Trophoblast cell (in vitro differentiated cells and primary cell): ENCODE results near the gene BLVRA.
"Not testable (repeated sequence)": the region's sequence is repeated elsewhere in the genome, so short reads cannot be mapped to it uniquely, and the experiment has no call there.

Experiments
- DNase-seq, 2 donors: peaks; one replicate each; pipeline ENCODE4 v3.0.0-alpha.2; 2016
- H2AFZ ChIP-seq: 2 replicates; pipeline ENCODE4 v1.6.1; 2013; ENCODE audit warnings: low read length, moderate library complexity, mild to moderate bottlenecking; ENCODE audit not compliant: insufficient read depth, poor library complexity
- H2AK5ac ChIP-seq: 2 replicates; pipeline ENCODE4 v1.6.1; 2013; ENCODE audit warnings: mild to moderate bottlenecking, low read length
- H2BK120ac ChIP-seq: 2 replicates; pipeline ENCODE4 v1.6.1; 2013; ENCODE audit warnings: low read length, mild to moderate bottlenecking, moderate library complexity; ENCODE audit not compliant: insufficient read depth, poor library complexity
- H2BK12ac ChIP-seq: 2 replicates; pipeline ENCODE4 v1.6.1; 2013; ENCODE audit warnings: mild to moderate bottlenecking, low read length, moderate library complexity
- H2BK5ac ChIP-seq: 2 replicates; pipeline ENCODE4 v1.6.1; 2013; ENCODE audit warnings: low read length, low read depth, moderate library complexity, mild to moderate bottlenecking; ENCODE audit not compliant: poor library complexity
- H3K14ac ChIP-seq: 2 replicates; pipeline ENCODE4 v1.6.1; 2013; ENCODE audit warnings: mild to moderate bottlenecking, low read length
- H3K18ac ChIP-seq: 2 replicates; pipeline ENCODE4 v1.6.1; 2013; ENCODE audit warnings: mild to moderate bottlenecking, low read length
- H3K23ac ChIP-seq: 2 replicates; pipeline ENCODE4 v1.6.1; 2013; ENCODE audit warnings: low read length
- H3K27ac ChIP-seq: 2 replicates; pipeline ENCODE4 v1.5.1; 2013; ENCODE audit warnings: low read depth, mild to moderate bottlenecking, inconsistent platforms, low read length, moderate library complexity
- H3K27me3 ChIP-seq: 2 replicates; pipeline ENCODE4 v1.6.1; 2013; ENCODE audit warnings: inconsistent platforms, mild to moderate bottlenecking, low read length, moderate library complexity; ENCODE audit not compliant: insufficient read depth
- H3K36me3 ChIP-seq, 2 experiments: 1 replicate in 1 of 2; 2 replicates in 1 of 2; pipeline ENCODE4 v1.6.1; 2013; ENCODE audit warnings: low read length in 2 of 2, mild to moderate bottlenecking in 2 of 2, moderate library complexity in 1 of 2; ENCODE audit not compliant: insufficient read depth in 2 of 2, control insufficient read depth in 1 of 2
- H3K4ac ChIP-seq: 2 replicates; pipeline ENCODE4 v1.6.1; 2013; ENCODE audit warnings: low read depth, mild to moderate bottlenecking, low read length, moderate library complexity
- H3K4me1 ChIP-seq, 2 experiments: 1 replicate in 1 of 2; 2 replicates in 1 of 2; pipeline ENCODE4 v1.6.1; 2013; ENCODE audit warnings: low read length in 2 of 2, mild to moderate bottlenecking in 2 of 2, moderate library complexity in 1 of 2; ENCODE audit not compliant: insufficient read depth in 2 of 2, control insufficient read depth in 1 of 2
- H3K4me2 ChIP-seq: 2 replicates; pipeline ENCODE4 v1.6.1; 2013; ENCODE audit warnings: inconsistent platforms, mild to moderate bottlenecking, low read length, moderate library complexity
- H3K4me3 ChIP-seq: 2 replicates; pipeline ENCODE4 v1.5.1; 2013; ENCODE audit warnings: mild to moderate bottlenecking, low read depth, low read length, inconsistent platforms
- H3K79me1 ChIP-seq: one replicate; pipeline ENCODE4 v1.6.1; 2013; ENCODE audit warnings: low read length
- H3K79me2 ChIP-seq: 2 replicates; pipeline ENCODE4 v1.6.1; 2013; ENCODE audit warnings: low read length, mild to moderate bottlenecking; ENCODE audit not compliant: control insufficient read depth, insufficient read depth, poor library complexity
- H3K9ac ChIP-seq: 2 replicates; pipeline ENCODE4 v1.6.1; 2013; ENCODE audit warnings: mild to moderate bottlenecking, low read length
- H3K9me3 ChIP-seq: 2 replicates; pipeline ENCODE4 v1.6.1; 2013; ENCODE audit warnings: low read depth, mild to moderate bottlenecking, control low read depth, inconsistent platforms, low read length; ENCODE audit not compliant: insufficient read depth
- H4K12ac ChIP-seq: 2 replicates; pipeline ENCODE4 v1.6.1; 2013; ENCODE audit warnings: low read depth, mild to moderate bottlenecking, low read length, moderate library complexity
- H4K8ac ChIP-seq: 2 replicates; pipeline ENCODE4 v1.6.1; 2013; ENCODE audit warnings: low read depth, mild to moderate bottlenecking, low read length, moderate library complexity
- H4K91ac ChIP-seq: one replicate; pipeline ENCODE4 v1.6.1; 2013; ENCODE audit warnings: low read depth, mild to moderate bottlenecking, low read length, moderate library complexity
- WGBS: extraction: QIAGEN DNeasy Blood & Tissue Kit; methylation state at CpG from one replicate; pipeline ENCODE4 v1.1.7; 2013; ENCODE audit warnings: missing lambda C conversion rate; ENCODE audit not compliant: insufficient read length, insufficient coverage; ENCODE audit errors: extremely low coverage; 5-methylcytosine and 5-hydroxymethylcytosine counted together

The BLVRA gene

GRCh38 chr7:43799605-43800004 lies 41.1 kb downstream of the BLVRA start:
- H4K12ac ChIP-seq = no peak overlapping the region
- H2AK5ac ChIP-seq = no peak overlapping the region
- H4K8ac ChIP-seq = no peak overlapping the region
- H3K4me1 ChIP-seq = no peaks in the 10 kb centered on the region
- no peak overlapping the region for H2BK5ac ChIP-seq
- no peaks in the 10 kb centered on the region for H3K27me3 ChIP-seq
- DNase-seq = no peak
- no peak overlapping the region for H2BK12ac ChIP-seq
- no peak overlapping the region for H3K4me3 ChIP-seq
- no peaks in the 10 kb centered on the region for H3K79me1 ChIP-seq
- H3K4me2 ChIP-seq = no peak overlapping the region
- H3K36me3 ChIP-seq = no peaks in the 10 kb centered on the region
- H3K9me3 ChIP-seq = no peaks in the 10 kb centered on the region
- no peak overlapping the region for H3K23ac ChIP-seq
- no peak overlapping the region for H2AFZ ChIP-seq
- no peak overlapping the region for H2BK120ac ChIP-seq
- no peak overlapping the region for H3K14ac ChIP-seq
- no peak overlapping the region for H3K27ac ChIP-seq
- H3K4ac ChIP-seq = no peak overlapping the region
- no peak overlapping the region for H3K9ac ChIP-seq
- H4K91ac ChIP-seq = no peak overlapping the region
- WGBS = no CpG with 5 or more reads among the region's 4 CpGs
- no peaks in the 10 kb centered on the region for H3K79me2 ChIP-seq
- H3K18ac ChIP-seq = no peak overlapping the region

- no peak overlapping the region for H2AFZ ChIP-seq
Measured at GRCh38 chr7:43803865-43804264, 45.4 kb downstream of the BLVRA start.

GRCh38 chr7:43808410-43808809 lies 49.9 kb downstream of the BLVRA start:
- Histone ChIP-seq H3K4me3 (no peak overlapping the region), H2BK120ac (no peak overlapping the region), H4K91ac (no peak overlapping the region), H2BK5ac (no peak overlapping the region), H3K9me3 (no peaks in the 10 kb centered on the region), H3K4me1 (peaks cover 0 to 2% of the 10 kb centered on the region in 2 experiments), H2AFZ (no peak overlapping the region), H3K4ac (no peak overlapping the region), H2BK12ac (no peak overlapping the region), H2AK5ac (no peak overlapping the region), H3K36me3 (peaks cover 0 to 1% of the 10 kb centered on the region in 2 experiments), H3K79me1 (peaks cover 1% of the 10 kb centered on the region), H3K14ac (no peak overlapping the region), H3K23ac (no peak overlapping the region), H3K27ac (no peak overlapping the region), H3K79me2 (no peaks in the 10 kb centered on the region), H3K27me3 (no peaks in the 10 kb centered on the region), H3K9ac (no peak overlapping the region), H3K4me2 (no peak overlapping the region), H4K8ac (no peak overlapping the region), H4K12ac (no peak overlapping the region), H3K18ac (no peak overlapping the region)
- peak; percentile 4 to 53 for DNase-seq
- no CpG with 5 or more reads among the region's 11 CpGs for WGBS

More at GRCh38 chr7:43803865-43804264, 45.4 kb downstream of the BLVRA start:
- Histone ChIP-seq H2BK5ac (no peak overlapping the region), H2BK12ac (no peak overlapping the region), H2AK5ac (no peak overlapping the region), H3K4ac (no peak overlapping the region), H3K79me1 (no peaks in the 10 kb centered on the region), H2BK120ac (no peak overlapping the region), H3K18ac (no peak overlapping the region), H3K79me2 (no peaks in the 10 kb centered on the region), H3K27me3 (no peaks in the 10 kb centered on the region), H3K9me3 (no peaks in the 10 kb centered on the region), H3K27ac (no peak overlapping the region), H4K8ac (no peak overlapping the region), H3K23ac (no peak overlapping the region), H3K4me1 (no peaks in the 10 kb centered on the region), H4K91ac (no peak overlapping the region), H3K4me2 (no peak overlapping the region), H3K14ac (no peak overlapping the region), H3K4me3 (no peak overlapping the region), H4K12ac (no peak overlapping the region), H3K36me3 (no peaks in the 10 kb centered on the region), H3K9ac (no peak overlapping the region)
- DNase-seq = no peak
- WGBS = no CpG with 5 or more reads among the region's 2 CpGs

- WGBS = no CpG with 5 or more reads among the region's 16 CpGs
- H2BK5ac ChIP-seq, H3K9me3 ChIP-seq, H3K23ac ChIP-seq, H3K18ac ChIP-seq, H4K8ac ChIP-seq, H3K14ac ChIP-seq, H2AFZ ChIP-seq, H3K79me2 ChIP-seq, H2BK12ac ChIP-seq, H3K4me1 ChIP-seq, H4K12ac ChIP-seq, H3K79me1 ChIP-seq, H3K4me3 ChIP-seq, H2AK5ac ChIP-seq, H3K4me2 ChIP-seq, H3K36me3 ChIP-seq, H4K91ac ChIP-seq, H3K27ac ChIP-seq, H3K4ac ChIP-seq, H3K27me3 ChIP-seq, H3K9ac ChIP-seq, H2BK120ac ChIP-seq: not testable (repeated sequence)
- peak in 1 of 2 donors; percentile 27 for DNase-seq
Measured at GRCh38 chr7:43810195-43810941, 51.9 kb downstream of the BLVRA start.
